A673 (cell line): ENCODE results near the gene SOST. TPM values are rescaled to one million over a fixed set of nuclear protein-coding genes. Genes with fewer than 3 reads are reported as not detected.
A peak's percentile ranks its signal among the peaks of the same experiment; 100 is the strongest.

Source experiments
- BruUV-seq: library from RNA; stranded (reverse); fragments of 400-500 nt; replicated peaks from 2 replicates; lab custom pipeline; 2021; lab: Mats Ljungman, UMichigan
- CTCF ChIA-PET: fragments of 300-600 bp; sonication (Branson Sonifier 250); formaldehyde crosslinking; loops from one replicate; lab custom pipeline; 2022; ENCODE audit warnings: antibody characterized with exemption; lab: Charles Lee
- POLR2A ChIA-PET: fragments of 300-600 bp; sonication (Branson Sonifier 250); formaldehyde crosslinking; loops from one replicate; lab custom pipeline; 2022; ENCODE audit warnings: antibody characterized with exemption; ENCODE audit not compliant: low non-redundant PET; lab: Charles Lee
- DNase-seq: peaks from one replicate; pipeline ENCODE4 v3.0.0-alpha.2; 2015; ENCODE audit warnings: low spot score
- H3K27ac ChIP-seq: fragments of 200-600 bp; sonication (generic); 2 replicates; pipeline ENCODE4 v1.5.1; 2016; ENCODE audit warnings: mixed run types, low read depth, mild to moderate bottlenecking, mixed read lengths, antibody characterized with exemption, low read length; ENCODE audit not compliant: poor library complexity, severe bottlenecking
- H3K27me3 ChIP-seq: fragments of 200-600 bp; sonication (generic); replicated peaks from 2 replicates; pipeline ENCODE4 v1.6.1; 2017; ENCODE audit warnings: mixed run types, low read depth, mild to moderate bottlenecking, mixed read lengths, antibody characterized with exemption, low read length; ENCODE audit not compliant: insufficient read depth, poor library complexity
- H3K36me3 ChIP-seq: fragments of 200-600 bp; sonication (generic); 2 replicates; pipeline ENCODE4 v1.6.1; 2016; ENCODE audit warnings: mixed run types, mild to moderate bottlenecking, mixed read lengths, antibody characterized with exemption, low read length; ENCODE audit not compliant: insufficient read depth, poor library complexity, severe bottlenecking
- H3K4me1 ChIP-seq: fragments of 200-600 bp; sonication (generic); 2 replicates; pipeline ENCODE4 v1.6.1; 2017; ENCODE audit warnings: mixed run types, mild to moderate bottlenecking, mixed read lengths, antibody characterized with exemption, low read length; ENCODE audit not compliant: insufficient read depth, poor library complexity, severe bottlenecking
- H3K4me3 ChIP-seq: fragments of 200-600 bp; sonication (generic); 2 replicates; pipeline ENCODE4 v1.5.1; 2016; ENCODE audit warnings: low read depth, mixed run types, mild to moderate bottlenecking, mixed read lengths, low read length; ENCODE audit not compliant: poor library complexity, severe bottlenecking
- H3K9me3 ChIP-seq: fragments of 200-600 bp; sonication (generic); 2 replicates; pipeline ENCODE4 v1.6.1; 2016; ENCODE audit warnings: mixed run types, low read depth, mild to moderate bottlenecking, mixed read lengths, antibody characterized with exemption, low read length; ENCODE audit not compliant: poor library complexity, severe bottlenecking
- EZH2 ChIP-seq: fragments of 200-600 bp; sonication (generic); IDR thresholded peaks from 2 replicates; pipeline ENCODE4 v1.6.1; 2017; ENCODE audit warnings: borderline replicate concordance, low read depth, mild to moderate bottlenecking, mixed read lengths, antibody characterized with exemption, low read length; ENCODE audit not compliant: poor library complexity, severe bottlenecking
- intact Hi-C: fragments of 100-400 bp; cut with micrococcal nuclease; formaldehyde crosslinking; loops from one replicate; pipeline ENCODE4 v1.10.0; 2022; ENCODE audit not compliant: unreplicated experiment
- total RNA-seq: library from RNA; stranded (reverse); gene quantifications from 2 replicates; pipeline ENCODE4 v1.2.3, GENCODE V29; 2021
- TF ChIP-seq, protein P1 (sequence below): fragments of 300-800, 200-600 bp; sonication (generic); conservative IDR thresholded peaks from 2 replicates; pipeline ENCODE4 v1.5.1; 2017; ENCODE audit warnings: low read depth, mild to moderate bottlenecking, antibody characterized with exemption, low read length, moderate library complexity, mixed read lengths

SOST gene
- total RNA-seq, 1 experiment from 2014 or later: not detected

DNA sequence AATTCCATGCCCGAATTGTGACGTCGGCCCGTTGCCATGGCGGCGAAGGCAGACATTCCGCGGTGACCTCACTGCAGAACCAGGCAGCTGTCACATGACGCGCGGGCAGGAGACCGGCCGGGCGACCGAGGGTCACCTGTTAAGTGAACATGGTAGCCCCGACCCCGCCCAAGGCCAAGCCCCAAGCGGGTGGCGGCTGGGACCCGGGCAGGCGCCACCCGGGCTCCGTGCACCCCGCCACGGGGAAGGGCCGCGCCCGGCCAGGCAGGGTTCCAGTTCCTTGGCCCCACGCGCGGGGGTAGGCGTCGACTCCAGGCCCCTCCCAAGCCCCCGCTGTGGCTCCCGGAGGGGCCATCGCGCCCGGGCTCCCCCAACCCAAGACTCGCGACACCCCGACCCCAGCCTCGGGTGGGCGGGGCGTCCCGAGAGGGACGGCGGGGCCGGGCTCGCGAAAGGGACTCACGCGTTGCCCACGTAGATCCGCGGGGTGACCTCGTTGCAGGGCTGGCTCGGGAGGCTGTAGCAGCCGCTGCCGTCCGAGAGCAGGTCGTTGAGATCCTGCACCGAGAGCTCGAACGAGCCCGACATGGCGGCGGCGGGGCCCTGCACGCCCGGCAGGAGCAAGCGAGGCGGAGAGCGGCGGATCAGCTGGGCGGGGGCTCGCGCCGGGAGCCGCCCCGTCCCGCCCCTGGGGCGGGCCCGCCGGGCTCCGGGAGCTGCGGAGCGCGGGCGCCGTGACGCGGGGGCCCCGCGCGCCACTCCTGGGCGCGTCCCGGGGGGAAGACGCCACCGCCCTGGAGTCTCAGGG is 19.9 kb upstream of the SOST start, which contains the start of gene DUSP3:
DUSP3 (minus strand) TSS at position 641 of the 808 bp plus-strand sequence; CDS start at position 588, 53 bp downstream.
- Histone ChIP-seq H3K27me3 (no peaks in the 10 kb centered on the region), H3K4me1 (no peaks in the 10 kb centered on the region), H3K36me3 (no peaks in the 10 kb centered on the region), H3K27ac (peak within 1 kb of the TSS; percentile 91), H3K4me3 (peak within 1 kb of the TSS; percentile 74), H3K9me3 (no peaks in the 10 kb centered on the region)
- DNase-seq: peak; percentile 74
- ChIA-PET CTCF (interaction anchor here (0.6 kb wide), 1 partner anchor 209 kb away, joined by 5 read pairs; no protein-coding TSS in a partner anchor), POLR2A (no interaction called here)
- intact Hi-C loops: no loop called here
- no TSS peak for BruUV-seq
- TF ChIP-seq EZH2: no peak
- TF ChIP-seq, protein P1, sequence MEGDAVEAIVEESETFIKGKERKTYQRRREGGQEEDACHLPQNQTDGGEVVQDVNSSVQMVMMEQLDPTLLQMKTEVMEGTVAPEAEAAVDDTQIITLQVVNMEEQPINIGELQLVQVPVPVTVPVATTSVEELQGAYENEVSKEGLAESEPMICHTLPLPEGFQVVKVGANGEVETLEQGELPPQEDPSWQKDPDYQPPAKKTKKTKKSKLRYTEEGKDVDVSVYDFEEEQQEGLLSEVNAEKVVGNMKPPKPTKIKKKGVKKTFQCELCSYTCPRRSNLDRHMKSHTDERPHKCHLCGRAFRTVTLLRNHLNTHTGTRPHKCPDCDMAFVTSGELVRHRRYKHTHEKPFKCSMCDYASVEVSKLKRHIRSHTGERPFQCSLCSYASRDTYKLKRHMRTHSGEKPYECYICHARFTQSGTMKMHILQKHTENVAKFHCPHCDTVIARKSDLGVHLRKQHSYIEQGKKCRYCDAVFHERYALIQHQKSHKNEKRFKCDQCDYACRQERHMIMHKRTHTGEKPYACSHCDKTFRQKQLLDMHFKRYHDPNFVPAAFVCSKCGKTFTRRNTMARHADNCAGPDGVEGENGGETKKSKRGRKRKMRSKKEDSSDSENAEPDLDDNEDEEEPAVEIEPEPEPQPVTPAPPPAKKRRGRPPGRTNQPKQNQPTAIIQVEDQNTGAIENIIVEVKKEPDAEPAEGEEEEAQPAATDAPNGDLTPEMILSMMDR: no peak

GRCh38 chr17:43774304-43775250 is 16.0 kb upstream of the SOST start:
- Histone ChIP-seq H3K9me3 (no peaks in the 10 kb centered on the region), H3K27ac (no peak overlapping the region), H3K36me3 (no peaks in the 10 kb centered on the region), H3K4me1 (no peaks in the 10 kb centered on the region), H3K4me3 (no peak overlapping the region), H3K27me3 (no peaks in the 10 kb centered on the region)
- no peak for DNase-seq
- ChIA-PET POLR2A (no interaction called here), CTCF (interaction anchor here (0.7 kb wide), 1 partner anchor 79 kb away, joined by 8 read pairs; no protein-coding TSS in a partner anchor)
- intact Hi-C loops: no loop called here
- TF ChIP-seq EZH2: no peak
- TF ChIP-seq, protein P1: no peak
- BruUV-seq: no TSS peak

- no peak for DNase-seq
- no TSS peak for BruUV-seq
- Histone ChIP-seq H3K36me3 (no peaks in the 10 kb centered on the region), H3K9me3 (no peaks in the 10 kb centered on the region), H3K27ac (no peak overlapping the region), H3K27me3 (no peaks in the 10 kb centered on the region), H3K4me3 (no peak overlapping the region), H3K4me1 (no peaks in the 10 kb centered on the region)
- intact Hi-C loops: no loop called here
- POLR2A ChIA-PET: no interaction called here
- no peak for TF ChIP-seq EZH2
- TF ChIP-seq, protein P1: no peak
- CTCF ChIA-PET: no interaction called here
These were observed 14.5 kb upstream of the SOST start for GRCh38 chr17:43772877-43773648.
